GM19099 (cell line): ENCODE data around the gene UBALD1.

Source experiments
- POLR2A ChIP-seq: IDR thresholded peaks from 3 replicates; pipeline ENCODE4 v1.6.1; 2011; ENCODE audit warnings: low read depth; ENCODE audit not compliant: insufficient read length; ENCODE audit errors: extremely low read depth

The UBALD1 gene

GRCh38 chr16:4570086-4570485, 44.6 kb downstream of the UBALD1 start:
- no peak for TF ChIP-seq POLR2A

- no peak for TF ChIP-seq POLR2A
Observed at GRCh38 chr16:4566144-4566543, 48.5 kb downstream of the UBALD1 start.

GRCh38 chr16:4564661-4565267, 49.9 kb downstream of the UBALD1 start:
- no peak for TF ChIP-seq POLR2A

GRCh38 chr16:4561596-4561995, 53.1 kb downstream of the UBALD1 start:
- TF ChIP-seq POLR2A = no peak
